H54 (cell line): ENCODE results near the gene HPS6.

Experiments used
- DNase-seq: peaks from one replicate; pipeline ENCODE4 v3.0.0; 2011; ENCODE audit warnings: low spot score, mixed read lengths; ENCODE audit not compliant: insufficient read length
- FAIRE-seq: peaks from 3 replicates; lab custom pipeline; 2011; peaks lifted over from hg19 to GRCh38; lab: Jason Lieb, UNC
- POLR2A ChIP-seq: IDR thresholded peaks from 2 replicates; pipeline ENCODE4 v1.6.1; 2011; ENCODE audit warnings: low read depth, mild to moderate bottlenecking, low read length

HPS6 gene

GRCh38 chr10:102090772-102091171 is 25.6 kb downstream of the HPS6 start:
- FAIRE-seq (no peak), DNase-seq (peak; percentile 57)
- TF ChIP-seq POLR2A: no peak

GRCh38 chr10:102096449-102096848 is 31.3 kb downstream of the HPS6 start:
- FAIRE-seq (no peak), DNase-seq (no peak)
- no peak for TF ChIP-seq POLR2A

GRCh38 chr10:102101152-102101551 is 36.0 kb downstream of the HPS6 start:
- FAIRE-seq (no peak), DNase-seq (no peak)
- no peak for TF ChIP-seq POLR2A

GRCh38 chr10:102102421-102102820 is 37.3 kb downstream of the HPS6 start:
- FAIRE-seq (no peak), DNase-seq (no peak)
- TF ChIP-seq POLR2A: no peak

- DNase-seq (no peak), FAIRE-seq (no peak)
- no peak for TF ChIP-seq POLR2A
Observed at GRCh38 chr10:102106998-102107397, 41.8 kb downstream of the HPS6 start.

- no peak for FAIRE-seq
- TF ChIP-seq POLR2A: no peak
Observed at GRCh38 chr10:102109166-102110116, 44.3 kb downstream of the HPS6 start.

GRCh38 chr10:102111276-102111675 is 46.1 kb downstream of the HPS6 start:
- no peak for TF ChIP-seq POLR2A
- FAIRE-seq: no peak
- no peak for DNase-seq

More at GRCh38 chr10:102109166-102110116, 44.3 kb downstream of the HPS6 start:
- no peak for DNase-seq

- TF ChIP-seq POLR2A: no peak
- FAIRE-seq: no peak
Observed at GRCh38 chr10:102112210-102112817, 47.2 kb downstream of the HPS6 start.

GRCh38 chr10:102113261-102113955 is 48.3 kb downstream of the HPS6 start:
- FAIRE-seq (no peak), DNase-seq (no peak)
- no peak for TF ChIP-seq POLR2A

More at GRCh38 chr10:102112210-102112817, 47.2 kb downstream of the HPS6 start:
- DNase-seq: no peak

GRCh38 chr10:102113956-102114857 is 49.1 kb downstream of the HPS6 start:
- FAIRE-seq (no peak), DNase-seq (no peak)

GRCh38 chr10:102114861-102115618 is 49.9 kb downstream of the HPS6 start:
- TF ChIP-seq POLR2A: peak; percentile 96
- no peak for FAIRE-seq
- DNase-seq: peak; percentile 82

More at GRCh38 chr10:102113956-102114857, 49.1 kb downstream of the HPS6 start:
- no peak for TF ChIP-seq POLR2A

GRCh38 chr10:102115775-102116174 is 50.6 kb downstream of the HPS6 start:
- FAIRE-seq: no peak
- no peak for DNase-seq
- no peak for TF ChIP-seq POLR2A
